Fibroblast of pulmonary artery (primary cell): ENCODE data around the gene RBM19.

Source experiments
- DNase-seq: peaks from one replicate; pipeline ENCODE4 v3.0.0-alpha.2; 2010; ENCODE audit warnings: low read depth
- H3K4me3 ChIP-seq: replicated peaks from 2 replicates; pipeline ENCODE4 v1.5.1; 2011; ENCODE audit warnings: low read depth, mild to moderate bottlenecking, control low read depth, low read length, moderate library complexity
- CTCF ChIP-seq: IDR thresholded peaks from 2 replicates; pipeline ENCODE4 v1.5.1; 2011; ENCODE audit warnings: mild to moderate bottlenecking, control low read depth, low read length, inconsistent platforms; ENCODE audit errors: missing control alignments

The RBM19 gene

GRCh38 chr12:113845900-113846674 is 120.0 kb downstream of the RBM19 start:
- H3K4me3 ChIP-seq: no peak overlapping the region
- no peak for DNase-seq
- TF ChIP-seq CTCF: no peak

GRCh38 chr12:113844495-113845210 is 121.5 kb downstream of the RBM19 start:
- H3K4me3 ChIP-seq: no peak overlapping the region
- no peak for TF ChIP-seq CTCF
- DNase-seq: no peak

- H3K4me3 ChIP-seq: no peak overlapping the region
- no peak for DNase-seq
- no peak for TF ChIP-seq CTCF
Observed at GRCh38 chr12:113842699-113843098, 123.4 kb downstream of the RBM19 start.

DNA sequence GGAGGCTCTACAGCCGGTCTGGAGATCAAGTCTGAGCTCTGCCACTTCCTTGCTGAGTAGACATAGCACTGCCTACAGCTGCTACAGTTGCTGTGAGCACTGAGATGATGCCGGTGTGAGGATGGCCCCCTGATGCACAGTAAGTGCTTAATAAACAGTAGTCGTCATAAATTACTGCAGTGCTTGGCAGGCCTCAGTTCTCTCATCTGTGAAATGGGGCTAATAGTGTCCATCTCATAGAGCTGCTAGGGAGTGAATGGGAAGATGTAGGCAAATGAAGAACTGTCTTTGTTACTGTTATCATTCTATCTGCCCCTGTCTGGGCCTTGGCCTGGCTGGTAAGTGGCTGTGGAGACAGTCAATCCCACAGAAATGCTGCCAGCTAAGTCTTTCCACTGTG is 124.3 kb downstream of the RBM19 start:
- no peak for DNase-seq
- no peak for TF ChIP-seq CTCF
- no peak overlapping the region for H3K4me3 ChIP-seq

DNA sequence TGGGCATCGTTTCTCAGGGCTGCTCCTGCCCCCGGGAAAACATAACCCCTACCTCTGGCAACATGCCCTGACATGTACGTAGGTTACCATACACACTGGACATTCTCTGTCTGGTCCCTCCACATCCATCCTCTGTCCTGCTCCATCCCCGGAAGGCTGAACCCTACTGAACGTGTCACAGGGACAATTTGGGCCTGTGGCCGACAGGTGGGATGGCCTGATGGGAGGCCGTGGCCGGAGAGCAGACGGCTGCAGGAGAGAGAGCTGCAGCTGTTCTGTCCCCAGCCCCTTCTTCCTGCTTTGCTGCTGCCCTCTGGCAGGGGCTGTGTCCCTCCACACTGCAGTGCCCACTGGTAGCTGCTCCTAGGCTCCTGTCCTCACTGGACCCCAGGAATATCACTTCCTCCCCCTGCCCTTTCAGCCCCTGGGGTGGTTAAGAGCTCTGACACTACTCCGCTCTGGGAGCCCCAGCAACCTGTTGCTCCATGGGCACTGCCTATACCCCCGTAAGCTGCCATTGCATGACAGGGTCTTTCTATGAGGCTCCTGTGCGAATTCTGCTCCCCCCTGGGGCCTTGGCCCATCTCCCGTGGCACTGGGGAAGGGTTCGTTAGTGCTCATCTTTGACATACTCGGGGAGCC is 125.6 kb downstream of the RBM19 start:
- no peak for TF ChIP-seq CTCF
- DNase-seq: no peak

DNA sequence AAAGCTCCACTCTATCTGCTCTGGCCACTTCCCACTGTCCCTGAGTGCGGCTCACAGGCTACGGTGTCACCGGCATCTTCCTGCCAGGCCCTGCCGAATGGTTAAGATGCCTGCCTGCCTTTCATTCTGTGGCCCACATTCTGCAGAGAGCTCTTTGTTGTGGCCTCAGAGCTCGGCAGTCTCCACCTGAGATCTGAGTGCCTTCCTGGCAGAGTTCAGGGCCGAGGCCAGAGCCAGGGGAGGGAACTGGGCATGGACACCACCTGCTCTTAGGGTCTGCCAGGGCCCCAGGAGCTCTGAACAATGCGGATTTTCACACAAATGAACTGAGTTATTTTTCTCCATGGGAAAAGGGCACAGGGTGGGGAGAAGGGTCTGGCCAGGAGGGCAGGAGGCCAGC is 127.2 kb downstream of the RBM19 start:
- TF ChIP-seq CTCF: no peak
- DNase-seq: no peak

More for the DNA sequence above, 125.6 kb downstream of the RBM19 start:
- H3K4me3 ChIP-seq: no peak overlapping the region

More for the DNA sequence above, 127.2 kb downstream of the RBM19 start:
- no peak overlapping the region for H3K4me3 ChIP-seq
